Breast epithelium (tissue), 3 donors: ENCODE results near the gene NGF.

Experiments
- POLR2A ChIP-seq: fragments of 450-650 bp; IDR thresholded peaks from one replicate; pipeline ENCODE4 v1.6.1; 2016; ENCODE audit warnings: antibody characterized with exemption, mild to moderate bottlenecking, moderate library complexity
- TF ChIP-seq, protein P1 (sequence below), 3 donors: fragments of 450-650 bp; IDR thresholded peaks; one replicate each; pipeline ENCODE4 v1.5.1; 2016 to 2017; ENCODE audit warnings: antibody characterized with exemption in 3 of 3, mild to moderate bottlenecking in 3 of 3, moderate library complexity in 3 of 3

- TF ChIP-seq, protein P1, sequence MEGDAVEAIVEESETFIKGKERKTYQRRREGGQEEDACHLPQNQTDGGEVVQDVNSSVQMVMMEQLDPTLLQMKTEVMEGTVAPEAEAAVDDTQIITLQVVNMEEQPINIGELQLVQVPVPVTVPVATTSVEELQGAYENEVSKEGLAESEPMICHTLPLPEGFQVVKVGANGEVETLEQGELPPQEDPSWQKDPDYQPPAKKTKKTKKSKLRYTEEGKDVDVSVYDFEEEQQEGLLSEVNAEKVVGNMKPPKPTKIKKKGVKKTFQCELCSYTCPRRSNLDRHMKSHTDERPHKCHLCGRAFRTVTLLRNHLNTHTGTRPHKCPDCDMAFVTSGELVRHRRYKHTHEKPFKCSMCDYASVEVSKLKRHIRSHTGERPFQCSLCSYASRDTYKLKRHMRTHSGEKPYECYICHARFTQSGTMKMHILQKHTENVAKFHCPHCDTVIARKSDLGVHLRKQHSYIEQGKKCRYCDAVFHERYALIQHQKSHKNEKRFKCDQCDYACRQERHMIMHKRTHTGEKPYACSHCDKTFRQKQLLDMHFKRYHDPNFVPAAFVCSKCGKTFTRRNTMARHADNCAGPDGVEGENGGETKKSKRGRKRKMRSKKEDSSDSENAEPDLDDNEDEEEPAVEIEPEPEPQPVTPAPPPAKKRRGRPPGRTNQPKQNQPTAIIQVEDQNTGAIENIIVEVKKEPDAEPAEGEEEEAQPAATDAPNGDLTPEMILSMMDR (IDR thresholded peaks at IDR 0.05) = no peak
- TF ChIP-seq POLR2A = no peak
Measured at GRCh38 chr1:115240297-115240696, 97.8 kb downstream of the NGF start.
